Dendritic cell treated with granulocyte-macrophage colony-stimulating factor and Interleukin-4, amounts not matched to agents 40 ng/mL and 50 ng/mL, for 4 days (primary cell): ENCODE results near the gene DOCK7.
"Not testable (repeated sequence)": the region's sequence is repeated elsewhere in the genome, so short reads cannot be mapped to it uniquely, and the experiment has no call there.

Experiments used
- H3K27ac Mint-ChIP-seq: one replicate; pipeline ENCODE4 v1.8.0; 2022; ENCODE audit warnings: mild to moderate bottlenecking, mixed read lengths
- H3K27me3 Mint-ChIP-seq: one replicate; pipeline ENCODE4 v1.8.0; 2022; ENCODE audit warnings: mild to moderate bottlenecking, mixed read lengths
- H3K36me3 Mint-ChIP-seq: one replicate; pipeline ENCODE4 v1.8.0; 2022; ENCODE audit warnings: low read depth, mixed read lengths
- H3K4me1 Mint-ChIP-seq: one replicate; pipeline ENCODE4 v1.8.0; 2022; ENCODE audit warnings: low read depth, mixed read lengths
- H3K4me3 Mint-ChIP-seq: one replicate; pipeline ENCODE4 v1.8.0; 2022; ENCODE audit warnings: mild to moderate bottlenecking, moderate library complexity, mixed read lengths
- H3K9me3 Mint-ChIP-seq: one replicate; pipeline ENCODE4 v1.8.0; 2022; ENCODE audit warnings: mixed read lengths
- intact Hi-C: fragments of 100-400 bp; cut with micrococcal nuclease; formaldehyde crosslinking; loops from one replicate; pipeline ENCODE4 v1.15.0; 2022

Gene DOCK7

DNA sequence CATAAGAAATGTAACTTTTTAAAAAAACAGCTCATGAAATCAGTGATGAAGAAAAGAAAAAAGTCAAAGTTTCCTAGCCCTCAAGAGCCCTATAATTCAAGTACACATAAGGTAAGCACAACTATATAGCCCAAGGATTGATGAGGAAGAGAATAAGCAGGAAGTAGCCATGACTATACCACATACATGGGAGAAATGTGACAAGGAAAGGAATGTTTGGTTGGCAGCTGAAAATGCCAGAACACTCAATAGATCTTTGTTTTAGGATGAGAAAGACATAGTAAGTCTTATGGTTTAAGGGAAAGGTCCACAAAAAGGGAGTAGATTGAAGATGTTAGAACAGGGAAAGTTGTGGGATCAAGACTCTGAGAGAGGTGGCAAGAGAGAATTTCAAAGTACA lies 5.7 kb downstream of the DOCK7 start:
- H3K4me3 Mint-ChIP-seq = no peak overlapping the region
- H3K27ac Mint-ChIP-seq = no peak overlapping the region
- peaks cover 10% of the 10 kb centered on the region for H3K36me3 Mint-ChIP-seq
- H3K9me3 Mint-ChIP-seq = no peaks in the 10 kb centered on the region
- no peaks in the 10 kb centered on the region for H3K27me3 Mint-ChIP-seq
- peaks cover 26% of the 10 kb centered on the region for H3K4me1 Mint-ChIP-seq
- intact Hi-C loops = loop anchor here (10.0 kb wide), 1 partner anchor 58 kb away; no protein-coding TSS in a partner anchor

- not testable (repeated sequence) for H3K27me3 Mint-ChIP-seq, H3K4me3 Mint-ChIP-seq, H3K27ac Mint-ChIP-seq, H3K9me3 Mint-ChIP-seq, H3K36me3 Mint-ChIP-seq
- peaks cover 29% of the 10 kb centered on the region for H3K4me1 Mint-ChIP-seq
- intact Hi-C loops = loop anchor here (10.0 kb wide), 1 partner anchor 56 kb away; no protein-coding TSS in a partner anchor
Observed at GRCh38 chr1:62680992-62681391, 7.2 kb downstream of the DOCK7 start.

DNA sequence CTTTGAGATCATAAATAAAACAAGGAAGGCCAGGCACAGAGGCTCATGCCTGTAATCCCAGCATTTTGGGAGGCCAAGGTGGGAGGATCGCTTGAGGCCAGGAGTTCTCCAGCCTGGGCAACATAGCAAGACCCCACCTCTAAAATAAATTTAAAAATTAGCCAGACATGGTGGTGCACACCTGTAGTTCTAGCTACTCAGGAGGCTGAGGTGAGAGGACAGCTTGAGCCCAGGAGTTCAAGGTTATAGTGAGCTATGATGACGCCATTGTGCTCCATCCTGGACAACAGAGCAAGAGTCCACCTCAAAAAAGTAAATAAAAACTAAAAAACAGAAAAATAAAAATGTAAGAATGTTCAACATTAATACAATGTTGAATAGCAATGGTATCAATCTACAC lies 10.4 kb downstream of the DOCK7 start:
- peaks cover 16% of the 10 kb centered on the region for H3K4me1 Mint-ChIP-seq
- H3K27ac Mint-ChIP-seq, H3K4me3 Mint-ChIP-seq, H3K27me3 Mint-ChIP-seq, H3K36me3 Mint-ChIP-seq, H3K9me3 Mint-ChIP-seq, intact Hi-C loops: not testable (repeated sequence)

DNA sequence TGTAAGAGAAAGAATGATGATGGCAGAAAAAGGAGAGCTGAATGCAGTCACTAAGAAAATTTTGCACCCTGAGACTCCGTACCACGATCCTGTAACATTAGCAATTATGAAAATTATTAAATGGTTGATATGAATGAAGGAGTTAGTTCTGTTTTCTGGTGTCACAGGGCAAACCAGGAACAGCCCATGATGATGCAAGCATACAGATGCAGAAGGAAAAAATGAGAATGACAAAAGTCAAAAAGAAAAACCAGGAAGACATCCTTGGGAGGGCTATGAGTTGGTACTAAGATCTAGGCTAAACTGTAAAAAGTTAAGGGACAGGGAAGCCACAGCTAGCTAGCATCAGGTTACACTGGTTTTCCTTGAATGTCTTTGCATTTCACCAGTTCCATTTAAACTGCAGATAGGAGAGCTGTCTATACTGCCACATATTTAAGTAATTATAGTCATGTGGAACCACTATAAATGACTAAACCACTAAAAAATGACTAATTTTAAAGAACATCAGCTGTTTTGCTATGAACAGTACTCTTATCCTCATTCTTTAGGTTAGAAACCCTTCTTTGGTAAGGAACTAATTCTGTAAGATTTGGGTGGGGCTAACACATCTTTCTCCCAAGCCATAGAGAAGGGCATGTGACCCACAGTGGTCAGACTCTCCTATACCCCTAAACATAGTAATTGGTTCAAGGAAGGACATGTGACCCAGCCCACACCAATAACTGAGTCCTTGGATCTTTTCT lies 11.4 kb downstream of the DOCK7 start:
- H3K27ac Mint-ChIP-seq = peak overlapping the region; percentile 66
- H3K36me3 Mint-ChIP-seq = peaks cover 9% of the 10 kb centered on the region
- no peaks in the 10 kb centered on the region for H3K27me3 Mint-ChIP-seq
- intact Hi-C loops = no loop called here
- H3K4me3 Mint-ChIP-seq = no peak overlapping the region
- H3K9me3 Mint-ChIP-seq = no peaks in the 10 kb centered on the region
- H3K4me1 Mint-ChIP-seq = peaks cover 16% of the 10 kb centered on the region

DNA sequence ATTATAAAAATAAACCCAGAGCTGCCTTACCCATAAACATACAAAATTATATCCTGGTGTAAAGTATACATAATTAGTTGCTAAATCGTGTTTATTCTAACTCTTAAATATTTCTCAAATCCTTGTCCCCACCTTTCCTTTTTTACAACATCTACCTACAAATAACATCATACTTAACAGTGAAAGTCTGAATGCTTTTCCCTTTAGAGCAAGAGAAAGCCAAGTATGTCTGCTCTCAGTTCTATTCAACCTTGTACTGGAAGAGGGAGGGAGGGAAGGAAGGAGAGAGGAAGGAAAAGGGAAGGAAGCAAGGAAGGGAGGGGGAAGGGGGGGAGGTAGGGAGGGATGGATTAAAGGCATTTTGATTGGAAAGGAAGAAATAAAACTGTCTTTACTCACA lies 14.6 kb downstream of the DOCK7 start:
- intact Hi-C loops = no loop called here
- Mint-ChIP-seq H3K4me1 (peaks cover 16% of the 10 kb centered on the region), H3K4me3 (no peak overlapping the region), H3K27me3 (no peaks in the 10 kb centered on the region), H3K27ac (no peak overlapping the region), H3K9me3 (peaks cover 8% of the 10 kb centered on the region), H3K36me3 (peaks cover 16% of the 10 kb centered on the region)

GRCh38 chr1:62672029-62672428 lies 16.2 kb downstream of the DOCK7 start:
- Mint-ChIP-seq H3K36me3 (peaks cover 16% of the 10 kb centered on the region), H3K4me1 (peaks cover 11% of the 10 kb centered on the region), H3K9me3 (peaks cover 8% of the 10 kb centered on the region), H3K27me3 (no peaks in the 10 kb centered on the region), H3K4me3 (no peak overlapping the region), H3K27ac (no peak overlapping the region)
- intact Hi-C loops = no loop called here

- no peak overlapping the region for H3K27ac Mint-ChIP-seq
- H3K9me3 Mint-ChIP-seq = no peaks in the 10 kb centered on the region
- no peak overlapping the region for H3K4me3 Mint-ChIP-seq
- no peaks in the 10 kb centered on the region for H3K27me3 Mint-ChIP-seq
- intact Hi-C loops = no loop called here
- H3K4me1 Mint-ChIP-seq = no peaks in the 10 kb centered on the region
- peaks cover 50% of the 10 kb centered on the region for H3K36me3 Mint-ChIP-seq
Observed at GRCh38 chr1:62654744-62655143, 33.4 kb downstream of the DOCK7 start.

DNA sequence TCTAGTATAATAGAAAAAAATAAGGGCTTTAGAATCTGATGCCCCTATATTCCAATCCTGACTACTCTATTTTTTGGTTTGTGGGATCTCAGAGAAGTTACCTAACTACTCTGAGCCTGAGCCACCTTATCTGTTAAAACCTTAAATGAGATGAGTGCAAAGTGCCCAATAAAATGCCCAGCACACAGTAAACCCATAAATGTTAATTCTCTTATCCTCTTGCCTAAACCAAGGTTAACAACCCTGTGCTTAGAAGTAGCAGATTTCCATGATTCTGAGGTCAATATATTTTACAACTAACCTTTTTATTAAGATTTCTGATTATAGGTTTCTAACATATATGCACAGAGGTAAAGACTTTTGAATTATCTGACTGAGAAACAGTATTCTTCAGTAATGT lies 35.8 kb downstream of the DOCK7 start:
- Mint-ChIP-seq H3K4me1 (no peaks in the 10 kb centered on the region), H3K4me3 (no peak overlapping the region), H3K27ac (no peak overlapping the region), H3K9me3 (no peaks in the 10 kb centered on the region), H3K27me3 (no peaks in the 10 kb centered on the region), H3K36me3 (peaks cover 40% of the 10 kb centered on the region)
- intact Hi-C loops = no loop called here

GRCh38 chr1:62643283-62643682 lies 44.9 kb downstream of the DOCK7 start:
- Mint-ChIP-seq H3K27ac (no peak overlapping the region), H3K27me3 (no peaks in the 10 kb centered on the region), H3K4me3 (no peak overlapping the region), H3K36me3 (peaks cover 67% of the 10 kb centered on the region), H3K4me1 (peaks cover under 1% of the 10 kb centered on the region), H3K9me3 (peaks cover 15% of the 10 kb centered on the region)
- intact Hi-C loops = loop anchor here (10.0 kb wide), 2 partner anchors 102 to 128 kb away; no protein-coding TSS in a partner anchor

DNA sequence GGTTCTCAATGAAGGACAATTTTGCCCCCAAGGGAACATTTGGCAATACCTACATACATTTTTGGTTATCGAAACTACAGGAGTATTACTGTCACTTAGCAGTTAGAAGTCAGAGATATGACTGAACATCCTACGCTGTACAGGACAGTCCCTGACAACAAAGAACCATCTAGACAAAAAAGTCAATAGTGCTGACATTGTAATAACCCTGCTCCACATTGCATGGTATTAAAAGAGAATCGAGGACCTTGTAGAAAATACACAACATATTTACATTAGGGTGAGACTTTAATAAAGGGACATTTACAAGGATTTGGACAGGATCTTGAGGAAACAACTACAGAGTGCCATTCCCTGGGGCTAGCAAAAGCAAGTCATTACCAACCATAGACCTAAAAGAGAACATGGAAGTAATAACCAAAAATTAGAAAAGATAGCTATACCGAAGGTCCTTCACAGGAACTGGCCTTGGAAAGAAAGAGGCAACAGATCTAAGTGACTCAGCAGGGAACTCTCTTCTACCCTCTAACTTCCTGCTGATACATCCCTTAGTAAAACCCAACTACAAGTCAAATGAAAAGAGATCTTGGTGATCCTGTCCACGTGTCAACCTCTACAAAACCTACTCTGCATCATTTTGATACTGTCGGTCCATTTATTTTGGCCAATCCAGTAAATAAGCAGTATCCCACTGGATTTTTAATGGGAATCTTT lies 50.6 kb downstream of the DOCK7 start:
- Mint-ChIP-seq H3K4me3 (no peak overlapping the region), H3K4me1 (peaks cover 8% of the 10 kb centered on the region), H3K36me3 (peaks cover 68% of the 10 kb centered on the region), H3K9me3 (peaks cover under 1% of the 10 kb centered on the region), H3K27ac (no peak overlapping the region), H3K27me3 (no peaks in the 10 kb centered on the region)
- intact Hi-C loops = no loop called here

GRCh38 chr1:62628506-62628905 lies 59.7 kb downstream of the DOCK7 start:
- intact Hi-C loops = loop anchor here (10.0 kb wide), 1 partner anchor 56 kb away; the partner anchor contains the start of gene DOCK7
- Mint-ChIP-seq H3K4me1 (no peaks in the 10 kb centered on the region), H3K4me3 (no peak overlapping the region), H3K9me3 (no peaks in the 10 kb centered on the region), H3K27ac (no peak overlapping the region), H3K27me3 (no peaks in the 10 kb centered on the region), H3K36me3 (peaks cover 67% of the 10 kb centered on the region)

GRCh38 chr1:62625415-62625814 lies 62.8 kb downstream of the DOCK7 start:
- Mint-ChIP-seq H3K9me3 (no peaks in the 10 kb centered on the region), H3K36me3 (peaks cover 51% of the 10 kb centered on the region), H3K27ac (peak overlapping the region; percentile 46), H3K27me3 (no peaks in the 10 kb centered on the region), H3K4me3 (no peak overlapping the region), H3K4me1 (peaks cover 5% of the 10 kb centered on the region)
- intact Hi-C loops = loop anchor here (10.0 kb wide), 1 partner anchor 59 kb away; the partner anchor contains the start of gene DOCK7

DNA sequence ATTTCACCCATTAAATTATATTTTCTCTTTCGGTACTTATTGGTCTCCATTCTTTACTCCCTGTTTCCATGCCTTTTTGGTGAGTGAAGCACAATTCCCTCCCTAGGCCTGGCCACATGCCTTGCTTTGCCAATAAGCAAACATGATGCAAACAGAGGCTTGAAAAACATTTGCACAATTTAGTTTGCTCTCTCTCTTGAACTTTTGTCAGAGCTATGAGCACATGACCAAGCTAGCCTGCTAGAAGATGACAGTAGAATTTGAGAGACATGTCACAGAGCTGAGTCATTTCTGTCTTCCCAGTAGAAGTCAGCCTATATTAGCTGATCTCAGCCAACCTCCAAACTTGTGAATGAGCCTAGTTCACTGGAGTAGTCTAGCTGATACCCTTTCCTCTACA lies 66.3 kb downstream of the DOCK7 start:
- no peaks in the 10 kb centered on the region for H3K27me3 Mint-ChIP-seq
- intact Hi-C loops = loop anchor here (10.0 kb wide), 1 partner anchor 63 kb away; the partner anchor contains the start of gene DOCK7

GRCh38 chr1:62613890-62614289 lies 74.3 kb downstream of the DOCK7 start:
- intact Hi-C loops = no loop called here
- no peaks in the 10 kb centered on the region for H3K27me3 Mint-ChIP-seq
- H3K4me1 Mint-ChIP-seq = peaks cover 4% of the 10 kb centered on the region
- no peaks in the 10 kb centered on the region for H3K9me3 Mint-ChIP-seq
- no peak overlapping the region for H3K4me3 Mint-ChIP-seq
- no peak overlapping the region for H3K27ac Mint-ChIP-seq
- peaks cover 39% of the 10 kb centered on the region for H3K36me3 Mint-ChIP-seq

More for the DNA sequence above, 66.3 kb downstream of the DOCK7 start:
- no peak overlapping the region for H3K4me3 Mint-ChIP-seq
- peak overlapping the region; percentile 24 for H3K27ac Mint-ChIP-seq
- no peaks in the 10 kb centered on the region for H3K9me3 Mint-ChIP-seq
- peaks cover 5% of the 10 kb centered on the region for H3K4me1 Mint-ChIP-seq
- H3K36me3 Mint-ChIP-seq = peaks cover 69% of the 10 kb centered on the region
